PC-3 (cell line): Measurements from ENCODE around the gene IYD. TPM values are rescaled to one million over a fixed set of nuclear protein-coding genes. Genes with fewer than 3 reads are reported as not detected.

Experiments
- ATAC-seq: fragments of 200-7000 bp; cut with Tn5 transposase; 2 replicates; pipeline ENCODE4 v1.9.1; 2020; ENCODE audit warnings: mild to moderate bottlenecking, moderate library complexity
- BruUV-seq: library from RNA; stranded (reverse); fragments of 400-500 nt; replicated peaks from 2 replicates; lab custom pipeline; 2021; lab: Mats Ljungman, UMichigan
- CTCF ChIA-PET: fragments of 300-600 bp; sonication (Branson Sonifier 250); formaldehyde crosslinking; loops from one replicate; lab custom pipeline; 2022; ENCODE audit warnings: antibody characterized with exemption; lab: Charles Lee
- POLR2A ChIA-PET: fragments of 300-600 bp; sonication (Branson Sonifier 250); formaldehyde crosslinking; loops from one replicate; lab custom pipeline; 2022; ENCODE audit warnings: antibody characterized with exemption; ENCODE audit not compliant: unreplicated experiment; lab: Charles Lee
- DNase-seq: peaks from one replicate; pipeline ENCODE4 v3.0.0-alpha.2; 2015
- H2AFZ ChIP-seq: fragments of 300-600 bp; sonication (generic); 2 replicates; pipeline ENCODE4 v1.6.0; 2016; ENCODE audit warnings: antibody characterized with exemption, low read length
- H3F3A ChIP-seq: fragments of 300-600 bp; sonication (generic); one replicate; pipeline ENCODE4 v1.6.0; 2017; ENCODE audit warnings: antibody characterized with exemption, low read length, control low read depth, mild to moderate bottlenecking; ENCODE audit not compliant: unreplicated experiment
- H3K27ac ChIP-seq: fragments of 300-600 bp; sonication (generic); 2 replicates; pipeline ENCODE4 v1.5.1; 2016; ENCODE audit warnings: mild to moderate bottlenecking, low read length
- H3K27me3 ChIP-seq: fragments of 300-600 bp; sonication (generic); 2 replicates; pipeline ENCODE4 v1.6.1; 2016; ENCODE audit warnings: low read length, mixed read lengths
- H3K36me3 ChIP-seq: fragments of 300-600 bp; sonication (generic); 2 replicates; pipeline ENCODE4 v1.6.1; 2016; ENCODE audit warnings: low read depth, mixed run types, low read length, mixed read lengths
- H3K4me1 ChIP-seq: fragments of 300-600 bp; sonication (generic); 2 replicates; pipeline ENCODE4 v1.5.1; 2016; ENCODE audit warnings: low read length; ENCODE audit not compliant: insufficient read depth
- H3K4me2 ChIP-seq: fragments of 300-600 bp; sonication (generic); 2 replicates; pipeline ENCODE4 v1.6.0; 2016; ENCODE audit warnings: low read length
- H3K4me3 ChIP-seq: fragments of 300-600 bp; sonication (generic); 2 replicates; pipeline ENCODE4 v1.5.1; 2016; ENCODE audit warnings: mild to moderate bottlenecking, low read length, mixed read lengths
- H3K79me2 ChIP-seq: fragments of 300-600 bp; sonication (generic); 2 replicates; pipeline ENCODE4 v1.6.1; 2017; ENCODE audit warnings: low read length, mixed read lengths
- H3K9ac ChIP-seq: fragments of 300-600 bp; sonication (generic); 2 replicates; pipeline ENCODE4 v1.6.0; 2016; ENCODE audit warnings: mild to moderate bottlenecking, low read length
- H3K9me2 ChIP-seq: fragments of 300-600 bp; sonication (generic); replicated peaks from 2 replicates; pipeline ENCODE4 v1.6.1; 2016; ENCODE audit warnings: mixed run types, low read length, mixed read lengths
- H3K9me3 ChIP-seq: fragments of 300-600 bp; sonication (generic); 2 replicates; pipeline ENCODE4 v1.6.1; 2016; ENCODE audit warnings: low read length, mixed read lengths
- H4K20me1 ChIP-seq: fragments of 300-600 bp; sonication (generic); 2 replicates; pipeline ENCODE4 v1.6.1; 2016; ENCODE audit warnings: low read length, mixed read lengths
- CTCF ChIP-seq: fragments of 300-600 bp; sonication (generic); conservative IDR thresholded peaks from 2 replicates; pipeline ENCODE4 v1.5.1; 2017; ENCODE audit warnings: antibody characterized with exemption, low read depth, mild to moderate bottlenecking, low read length
- EZH2 ChIP-seq: fragments of 300-600 bp; sonication (generic); IDR thresholded peaks from one replicate; pipeline ENCODE4 v1.6.1; 2017; ENCODE audit warnings: antibody characterized with exemption, mild to moderate bottlenecking, low read length; ENCODE audit not compliant: unreplicated experiment
- EZH2phosphoT487 ChIP-seq: fragments of 300-600 bp; sonication (generic); IDR thresholded peaks from 2 replicates; pipeline ENCODE4 v1.6.1; 2018; ENCODE audit warnings: mild to moderate bottlenecking, antibody characterized with exemption, low read length, borderline replicate concordance
- intact Hi-C: fragments of 100-400 bp; cut with micrococcal nuclease; formaldehyde crosslinking; loops from 2 replicates; pipeline ENCODE4 v1.9.0; 2023
- total RNA-seq: library from RNA; depleted of rRNA; stranded (reverse); fragments of >200 nt; gene quantifications from 2 replicates; pipeline ENCODE4 v1.2.3, GENCODE V29; 2014

Gene IYD
- total RNA-seq, 1 experiment from 2014 or later, result 0.04 TPM

GRCh38 chr6:150413781-150414281 lies 45.0 kb downstream of the IYD start:
- ATAC-seq (no peak), DNase-seq (no peak)
- H3K9me3 ChIP-seq, result no peaks in the 10 kb centered on the region
- peaks cover 46% of the 10 kb centered on the region for H3K4me1 ChIP-seq
- intact Hi-C loops, result loop anchor here (10.0 kb wide), 1 partner anchor 921 kb away; no protein-coding TSS in a partner anchor
- no peaks in the 10 kb centered on the region for H3K79me2 ChIP-seq
- no peaks in the 10 kb centered on the region for H3K9me2 ChIP-seq
- no TSS peak for BruUV-seq
- no peak overlapping the region for H3K9ac ChIP-seq
- no peak overlapping the region for H3K4me2 ChIP-seq
- ChIA-PET CTCF (no interaction called here), POLR2A (no interaction called here)
- no peak overlapping the region for H3K4me3 ChIP-seq
- H3K36me3 ChIP-seq, result no peaks in the 10 kb centered on the region
- H3K27ac ChIP-seq, result no peak overlapping the region
- no peak overlapping the region for H2AFZ ChIP-seq
- TF ChIP-seq EZH2 (no peak), EZH2phosphoT487 (no peak), CTCF (no peak)
- no peaks in the 10 kb centered on the region for H3K27me3 ChIP-seq
- no peaks in the 10 kb centered on the region for H4K20me1 ChIP-seq
- H3F3A ChIP-seq, result no peaks in the 10 kb centered on the region

GRCh38 chr6:150416128-150416527 lies 47.3 kb downstream of the IYD start:
- BruUV-seq, result no TSS peak
- Histone ChIP-seq H2AFZ (no peak overlapping the region), H4K20me1 (no peaks in the 10 kb centered on the region), H3K9me2 (no peaks in the 10 kb centered on the region), H3K79me2 (no peaks in the 10 kb centered on the region), H3K9me3 (no peaks in the 10 kb centered on the region), H3K4me1 (peaks cover 28% of the 10 kb centered on the region), H3K4me3 (no peak overlapping the region), H3K27me3 (no peaks in the 10 kb centered on the region), H3K36me3 (no peaks in the 10 kb centered on the region), H3K9ac (no peak overlapping the region), H3K27ac (no peak overlapping the region), H3K4me2 (no peak overlapping the region), H3F3A (no peaks in the 10 kb centered on the region)
- intact Hi-C loops, result loop anchor here (5.0 to 10.0 kb wide), 2 partner anchors 76 to 919 kb away; no protein-coding TSS in a partner anchor
- CTCF ChIA-PET, result no interaction called here
- no peak for DNase-seq
- no peak for TF ChIP-seq EZH2phosphoT487
- TF ChIP-seq EZH2, result no peak
- TF ChIP-seq CTCF, result no peak
- no peak for ATAC-seq
- POLR2A ChIA-PET, result no interaction called here

GRCh38 chr6:150417250-150417649 lies 48.4 kb downstream of the IYD start:
- ChIA-PET POLR2A (interaction anchor here (0.6 kb wide), 1 partner anchor 408 kb away, joined by 3 read pairs; no protein-coding TSS in a partner anchor), CTCF (interaction anchor here (1.3 kb wide), 1 partner anchor 398 kb away, joined by 16 read pairs; no protein-coding TSS in a partner anchor)
- H3K27me3 ChIP-seq, result no peaks in the 10 kb centered on the region
- ATAC-seq, result no peak
- H2AFZ ChIP-seq, result no peak overlapping the region
- DNase-seq, result no peak
- H3K9me2 ChIP-seq, result no peaks in the 10 kb centered on the region
- intact Hi-C loops, result loop anchor here (5.0 to 10.0 kb wide), 2 partner anchors 75 to 918 kb away; no protein-coding TSS in a partner anchor
- H3K79me2 ChIP-seq, result no peaks in the 10 kb centered on the region
- no peak overlapping the region for H3K27ac ChIP-seq
- no peaks in the 10 kb centered on the region for H3F3A ChIP-seq
- H3K4me1 ChIP-seq, result peaks cover 17% of the 10 kb centered on the region
- BruUV-seq, result no TSS peak
- H3K36me3 ChIP-seq, result no peaks in the 10 kb centered on the region
- H4K20me1 ChIP-seq, result no peaks in the 10 kb centered on the region
- H3K4me3 ChIP-seq, result no peak overlapping the region
- no peaks in the 10 kb centered on the region for H3K9me3 ChIP-seq
- no peak for TF ChIP-seq EZH2phosphoT487
- no peak for TF ChIP-seq CTCF
- TF ChIP-seq EZH2, result no peak
- H3K9ac ChIP-seq, result no peak overlapping the region
- H3K4me2 ChIP-seq, result no peak overlapping the region
